HG03432 (cell line): Measurements from ENCODE around the gene DCST1.
"Not testable (repeated sequence)": the region's sequence is repeated elsewhere in the genome, so short reads cannot be mapped to it uniquely, and the experiment has no call there.

Source experiments
- ATAC-seq: cut with Tn5 transposase; IDR thresholded peaks from one replicate; pipeline ENCODE4 v1.9.1; 2021; ENCODE audit warnings: mild to moderate bottlenecking, moderate library complexity; ENCODE audit not compliant: unreplicated experiment

The DCST1 gene, protein sequence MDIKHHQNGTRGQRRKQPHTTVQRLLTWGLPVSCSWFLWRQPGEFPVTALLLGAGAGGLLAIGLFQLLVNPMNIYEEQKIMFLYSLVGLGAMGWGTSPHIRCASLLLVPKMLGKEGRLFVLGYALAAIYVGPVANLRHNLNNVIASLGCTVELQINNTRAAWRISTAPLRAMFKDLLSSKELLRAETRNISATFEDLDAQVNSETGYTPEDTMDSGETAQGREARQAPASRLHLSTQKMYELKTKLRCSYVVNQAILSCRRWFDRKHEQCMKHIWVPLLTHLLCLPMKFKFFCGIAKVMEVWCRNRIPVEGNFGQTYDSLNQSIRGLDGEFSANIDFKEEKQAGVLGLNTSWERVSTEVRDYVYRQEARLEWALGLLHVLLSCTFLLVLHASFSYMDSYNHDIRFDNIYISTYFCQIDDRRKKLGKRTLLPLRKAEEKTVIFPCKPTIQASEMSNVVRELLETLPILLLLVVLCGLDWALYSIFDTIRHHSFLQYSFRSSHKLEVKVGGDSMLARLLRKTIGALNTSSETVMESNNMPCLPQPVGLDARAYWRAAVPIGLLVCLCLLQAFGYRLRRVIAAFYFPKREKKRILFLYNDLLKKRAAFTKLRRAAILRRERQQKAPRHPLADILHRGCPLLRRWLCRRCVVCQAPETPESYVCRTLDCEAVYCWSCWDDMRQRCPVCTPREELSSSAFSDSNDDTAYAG

DNA sequence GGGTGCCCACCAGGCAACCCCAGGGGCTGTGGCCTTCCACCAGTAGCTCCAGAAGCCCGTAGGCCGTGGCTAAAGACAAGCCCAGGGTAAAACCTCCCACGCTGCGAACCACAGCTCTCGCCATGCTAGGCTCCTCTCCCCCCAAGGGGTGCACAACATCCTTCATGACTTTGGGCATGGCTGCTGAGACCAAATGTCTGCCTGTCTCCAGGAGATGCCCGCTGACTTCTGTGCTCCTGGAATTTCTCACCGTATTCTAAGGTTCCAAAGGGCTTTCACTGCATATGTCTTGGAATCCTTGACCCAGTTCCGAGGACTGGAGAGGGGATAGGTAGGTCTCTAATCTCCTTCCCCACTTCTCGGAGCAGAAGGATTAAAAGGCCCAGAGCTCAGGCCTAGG lies at the start of gene DCST1, which contains the start of gene DCST2:
Gene DCST1 (plus strand): TSS at position 301 of the 400 bp plus-strand sequence. CDS start 213 bp downstream, outside the sequence.
Gene DCST2 (minus strand): TSS at position 258 of the 400 bp plus-strand sequence. CDS start 80 bp downstream, at position 178.
- ATAC-seq = no peak

DNA sequence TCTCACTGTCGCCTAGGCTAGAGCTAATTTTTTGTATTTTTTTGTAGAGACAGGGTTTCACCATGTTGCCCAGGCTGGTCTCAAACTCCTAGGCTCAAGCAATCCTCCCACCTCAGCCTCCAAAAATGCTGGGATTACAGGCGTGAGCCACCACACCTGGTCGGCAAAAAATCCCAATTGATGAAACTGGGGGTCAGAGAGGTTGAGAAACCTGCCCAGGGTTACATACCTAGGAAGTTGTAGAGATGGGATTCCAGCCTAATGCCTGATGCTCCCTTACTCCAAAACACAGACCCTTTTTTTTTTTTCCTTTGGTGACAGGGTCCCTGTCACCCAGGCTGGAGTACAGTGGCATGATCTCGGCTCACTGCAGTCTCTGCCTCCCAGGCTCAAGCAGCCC lies 46.9 kb upstream of the DCST1 start:
- ATAC-seq = not testable (repeated sequence)

DNA sequence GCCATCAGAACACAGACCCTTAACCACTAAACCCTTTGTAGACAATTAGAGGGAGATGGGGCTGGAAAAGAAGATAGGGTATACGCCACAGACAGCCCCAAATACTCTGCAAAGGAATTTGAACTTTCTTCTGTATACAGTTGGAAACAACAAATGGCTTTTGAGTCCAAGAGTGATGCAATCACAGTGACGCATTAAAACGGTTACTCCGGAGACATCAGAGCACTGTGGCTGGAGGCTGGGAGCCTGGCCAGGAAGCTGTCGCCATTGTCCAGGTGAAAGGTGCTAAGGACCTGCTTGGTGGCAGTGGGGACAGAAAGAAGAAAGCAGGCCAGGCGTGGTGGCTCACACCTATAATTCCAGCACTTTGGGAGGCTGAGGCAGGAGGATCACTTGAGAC lies 46.3 kb upstream of the DCST1 start:
- ATAC-seq = no peak

DNA sequence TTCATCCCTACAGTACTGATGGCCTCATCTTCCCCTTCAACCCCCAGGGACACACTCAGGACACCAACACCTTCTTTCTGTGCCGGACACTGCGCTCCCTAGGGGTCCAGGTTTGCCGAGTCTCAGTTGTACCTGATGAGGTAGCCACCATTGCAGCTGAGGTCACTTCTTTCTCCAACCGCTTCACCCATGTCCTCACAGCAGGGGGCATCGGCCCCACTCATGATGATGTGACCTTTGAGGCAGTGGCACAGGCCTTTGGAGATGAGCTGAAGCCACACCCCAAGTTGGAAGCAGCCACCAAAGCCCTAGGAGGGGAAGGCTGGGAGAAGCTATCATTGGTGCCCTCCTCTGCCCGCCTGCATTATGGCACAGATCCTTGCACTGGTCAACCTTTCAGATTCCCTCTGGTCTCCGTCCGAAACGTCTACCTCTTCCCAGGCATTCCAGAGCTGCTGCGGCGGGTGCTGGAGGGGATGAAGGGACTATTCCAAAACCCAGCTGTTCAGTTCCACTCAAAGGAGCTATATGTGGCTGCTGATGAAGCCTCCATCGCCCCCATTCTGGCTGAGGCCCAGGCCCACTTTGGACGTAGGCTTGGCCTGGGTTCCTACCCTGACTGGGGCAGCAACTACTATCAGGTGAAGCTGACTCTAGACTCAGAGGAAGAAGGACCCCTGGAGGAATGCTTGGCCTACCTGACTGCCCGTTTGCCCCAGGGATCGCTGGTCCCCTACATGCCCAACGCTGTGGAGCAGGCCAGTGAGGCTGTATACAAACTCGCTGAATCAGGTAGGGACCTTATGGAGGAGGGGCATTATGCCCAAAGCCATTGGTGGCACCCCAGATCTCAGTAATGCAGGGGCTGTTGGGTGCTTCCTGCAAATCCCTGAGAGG lies 45.3 kb upstream of the DCST1 start:
- no peak for ATAC-seq

DNA sequence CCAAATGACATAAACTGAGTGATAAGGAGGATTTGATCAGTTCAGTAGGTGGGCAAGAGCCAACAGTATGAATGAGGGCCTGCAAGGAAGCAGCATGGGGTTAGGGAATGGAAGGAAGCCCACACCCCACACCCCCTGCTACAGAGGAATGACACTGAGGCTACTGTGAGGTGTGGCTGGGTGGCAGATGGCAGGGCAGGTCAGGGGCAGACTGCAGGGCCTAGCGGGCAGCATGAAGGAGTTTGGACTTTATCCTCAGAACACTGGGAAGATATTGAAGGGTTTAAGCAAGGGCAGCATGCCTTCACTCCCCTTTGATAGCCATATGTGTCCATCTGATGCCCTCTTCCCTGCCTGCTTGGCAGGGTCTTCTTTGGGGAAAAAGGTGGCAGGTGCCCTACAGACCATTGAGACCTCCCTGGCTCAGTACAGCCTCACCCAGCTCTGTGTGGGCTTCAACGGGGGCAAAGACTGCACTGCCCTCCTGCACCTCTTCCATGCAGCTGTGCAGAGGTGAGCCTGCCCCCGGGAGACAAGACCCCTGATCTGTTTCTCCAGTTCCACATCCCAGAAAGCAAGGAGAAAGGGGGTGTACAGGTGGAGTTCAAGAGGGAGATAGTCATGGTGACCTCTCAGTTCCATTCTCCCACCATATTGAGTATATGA lies 44.3 kb upstream of the DCST1 start:
- ATAC-seq = no peak

DNA sequence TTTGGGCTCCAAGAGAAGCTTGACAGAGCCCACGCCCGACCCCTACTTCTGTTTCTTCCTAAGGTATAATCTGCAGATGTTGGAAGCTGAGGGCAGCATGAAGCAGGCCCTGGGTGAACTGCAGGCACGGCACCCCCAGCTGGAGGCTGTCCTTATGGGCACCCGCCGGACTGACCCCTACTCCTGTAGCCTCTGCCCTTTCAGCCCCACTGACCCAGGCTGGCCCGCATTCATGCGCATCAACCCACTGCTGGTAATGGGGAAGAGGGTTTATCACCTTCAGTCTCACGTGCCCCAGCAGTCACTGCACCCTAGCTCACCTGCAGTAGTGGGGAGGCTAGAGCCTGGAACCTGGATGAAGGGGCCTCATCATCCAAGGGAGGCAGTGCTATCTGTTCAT lies 43.3 kb upstream of the DCST1 start:
- no peak for ATAC-seq

DNA sequence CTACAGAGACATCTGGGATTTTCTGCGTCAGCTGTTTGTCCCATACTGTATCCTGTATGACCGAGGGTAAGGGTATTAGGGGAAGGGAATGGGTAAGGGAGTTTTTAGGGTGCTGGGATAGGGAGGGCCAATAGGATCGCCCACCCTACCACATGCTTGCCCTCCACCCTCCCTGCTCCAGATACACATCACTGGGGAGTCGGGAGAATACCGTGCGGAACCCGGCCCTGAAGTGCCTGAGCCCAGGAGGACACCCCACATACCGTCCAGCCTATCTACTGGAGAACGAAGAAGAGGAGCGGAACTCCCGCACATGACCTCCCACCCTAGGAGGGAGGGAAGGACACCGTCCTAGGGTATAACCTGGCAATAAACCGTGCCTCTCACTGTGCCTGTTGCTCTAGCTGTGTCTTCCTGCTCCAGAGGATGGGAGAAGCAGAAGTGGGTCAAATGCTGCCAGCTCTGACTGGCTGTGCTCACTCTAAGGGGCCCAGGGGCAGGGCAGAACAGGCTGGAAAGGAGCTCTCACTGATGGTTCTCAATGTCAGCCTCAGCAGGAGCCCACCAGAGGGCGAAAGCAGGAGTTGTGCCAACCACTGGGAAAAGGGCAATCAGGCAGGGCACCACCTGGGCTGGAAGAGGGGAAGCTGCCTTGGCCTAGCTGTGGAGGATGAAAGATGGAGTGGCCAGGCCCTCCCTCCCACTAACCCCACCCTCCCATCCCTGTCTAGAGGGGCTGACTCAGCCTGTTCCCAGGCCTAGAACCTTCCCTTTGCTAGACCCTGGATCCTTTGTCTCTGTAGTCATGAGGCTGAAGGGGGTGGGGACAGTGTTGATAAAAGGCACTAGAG lies 40.7 kb upstream of the DCST1 start:
- ATAC-seq = no peak

DNA sequence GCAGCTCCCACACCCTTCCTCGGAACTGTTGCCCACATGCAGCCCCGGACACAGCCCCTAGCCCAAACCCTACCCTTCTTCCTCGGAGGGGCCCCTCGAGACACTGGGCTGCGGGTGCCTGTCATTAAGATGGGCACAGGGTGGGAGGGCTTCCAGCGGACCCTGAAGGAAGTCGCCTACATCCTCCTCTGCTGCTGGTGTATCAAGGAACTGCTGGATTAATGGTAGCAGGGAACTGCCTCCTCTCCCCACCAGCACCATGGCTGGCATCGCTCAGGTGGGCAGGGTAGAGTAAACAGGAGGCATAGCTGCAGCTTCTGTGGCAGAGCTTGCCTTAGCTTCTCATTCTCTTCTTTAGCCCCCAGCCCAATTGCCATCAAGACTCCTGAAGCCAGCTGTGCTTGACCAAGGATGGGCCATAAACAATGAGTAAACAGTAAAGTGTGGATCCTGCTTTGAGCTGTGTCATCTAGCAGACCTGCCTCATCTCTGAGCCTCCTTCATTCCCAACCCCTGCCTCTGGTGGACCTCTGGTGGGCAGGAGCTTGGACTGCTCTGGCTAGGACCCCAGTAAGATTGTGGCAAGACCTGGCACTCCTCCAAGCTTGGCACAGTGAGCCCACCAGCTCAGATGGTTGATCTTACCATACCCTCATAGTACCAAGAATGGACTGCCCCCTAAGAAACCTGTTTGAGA lies 39.9 kb upstream of the DCST1 start, which contains the start of gene LENEP:
Gene LENEP (plus strand): TSS at position 15 of the 697 bp plus-strand sequence. CDS start 22 bp downstream, at position 37.
- ATAC-seq = no peak

DNA sequence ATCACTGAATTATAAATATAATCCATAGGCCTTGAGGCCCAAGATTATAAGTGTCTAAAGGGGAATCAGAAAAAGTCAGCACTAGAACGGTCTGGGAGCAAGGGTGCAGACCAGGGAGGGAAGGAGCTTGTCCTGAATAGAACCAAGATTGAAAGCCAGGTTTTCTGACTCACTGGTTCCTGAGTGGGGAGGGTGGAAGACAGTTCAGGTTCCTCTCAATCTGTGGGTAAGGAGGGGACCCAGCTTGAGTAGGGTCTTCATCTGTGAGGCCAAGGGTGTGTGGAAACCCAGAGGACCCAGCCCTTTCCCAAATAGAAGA lies 39.4 kb upstream of the DCST1 start:
- no peak for ATAC-seq

DNA sequence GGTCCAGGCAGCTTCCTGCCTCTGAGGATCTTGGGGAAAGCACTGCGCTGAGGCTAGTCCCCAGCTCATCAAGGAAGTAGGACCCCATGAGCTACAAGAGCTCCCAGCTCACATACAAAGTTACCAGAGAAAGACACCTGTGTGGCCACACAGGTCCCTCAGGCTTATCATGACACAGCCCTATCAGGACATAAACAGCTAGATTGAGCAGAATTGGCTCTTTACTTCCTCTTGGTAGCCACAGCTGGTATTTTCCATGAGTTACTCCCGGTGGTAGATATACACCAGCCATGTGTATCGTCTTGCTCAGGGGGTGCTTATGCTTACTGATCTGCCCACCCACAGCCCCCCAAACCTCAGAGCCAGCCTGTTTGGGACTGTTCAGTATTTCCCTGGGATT lies 39.0 kb upstream of the DCST1 start:
- no peak for ATAC-seq

DNA sequence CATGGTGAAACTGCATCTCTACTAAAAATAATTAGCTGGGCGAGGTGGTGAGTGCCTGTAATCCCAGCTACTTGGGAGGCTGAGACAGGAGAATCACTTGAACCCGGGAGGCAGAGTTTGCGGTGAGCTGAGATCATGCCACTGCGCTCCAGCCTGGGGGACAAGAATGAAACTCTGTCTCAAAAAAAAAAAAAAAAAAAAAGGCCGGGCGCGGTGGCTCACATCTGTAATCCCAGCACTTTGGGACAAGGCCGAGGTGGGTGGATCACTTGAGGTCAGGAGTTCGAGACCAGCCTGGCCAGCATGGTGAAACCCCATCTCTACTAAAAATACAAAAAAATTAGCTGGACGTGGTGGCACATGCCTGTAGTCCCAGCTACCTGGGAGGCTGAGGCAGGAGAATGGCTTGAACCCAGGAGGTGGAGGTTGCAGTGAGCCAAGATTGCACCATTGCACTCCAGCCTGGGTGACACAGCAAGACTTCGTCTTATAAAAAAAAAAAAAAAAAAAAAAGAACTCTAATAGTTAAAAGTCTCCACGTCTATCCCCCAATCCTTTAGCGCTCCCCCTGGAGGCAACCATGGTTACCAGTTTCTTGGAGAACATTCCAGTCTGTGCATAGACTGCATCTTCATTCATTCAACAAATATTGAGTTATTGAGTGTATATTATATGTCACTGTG lies 38.2 kb upstream of the DCST1 start:
- ATAC-seq = not testable (repeated sequence)

DNA sequence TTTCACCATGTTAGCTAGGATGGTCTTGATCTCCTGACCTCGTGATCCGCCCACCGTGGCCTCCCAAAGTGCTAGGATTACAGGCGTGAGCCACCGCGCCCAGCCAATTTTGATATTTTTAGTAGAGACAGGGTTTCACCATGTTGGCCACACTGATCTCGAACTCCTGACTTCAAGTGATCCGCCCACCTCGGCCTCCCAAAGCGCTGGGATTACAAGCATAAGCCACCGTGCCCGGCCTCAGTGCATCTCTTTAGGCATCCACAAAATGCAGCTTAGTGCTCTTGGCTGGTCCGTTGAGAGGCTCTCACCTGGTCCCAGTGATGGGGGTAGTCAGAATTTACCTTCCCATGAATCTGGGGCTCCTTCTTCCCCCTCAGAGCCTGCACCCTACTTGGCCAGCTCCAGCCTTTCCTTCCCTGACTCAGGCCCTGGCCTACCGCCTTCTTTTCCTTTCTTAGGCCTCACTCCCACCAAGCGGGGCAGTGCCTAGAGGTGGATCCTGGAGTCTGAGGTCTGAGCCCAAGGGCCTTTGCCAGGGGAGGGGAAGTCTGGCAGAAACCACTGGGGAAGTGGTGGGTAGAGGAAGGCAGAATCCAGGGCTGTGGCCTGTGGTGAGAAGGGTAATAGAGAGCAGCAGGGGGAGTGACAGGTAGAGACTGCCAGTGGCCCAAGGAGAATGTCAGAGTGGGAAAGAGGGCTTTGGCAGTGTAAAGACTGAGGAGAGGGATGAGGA lies 36.5 kb upstream of the DCST1 start:
- ATAC-seq = no peak

DNA sequence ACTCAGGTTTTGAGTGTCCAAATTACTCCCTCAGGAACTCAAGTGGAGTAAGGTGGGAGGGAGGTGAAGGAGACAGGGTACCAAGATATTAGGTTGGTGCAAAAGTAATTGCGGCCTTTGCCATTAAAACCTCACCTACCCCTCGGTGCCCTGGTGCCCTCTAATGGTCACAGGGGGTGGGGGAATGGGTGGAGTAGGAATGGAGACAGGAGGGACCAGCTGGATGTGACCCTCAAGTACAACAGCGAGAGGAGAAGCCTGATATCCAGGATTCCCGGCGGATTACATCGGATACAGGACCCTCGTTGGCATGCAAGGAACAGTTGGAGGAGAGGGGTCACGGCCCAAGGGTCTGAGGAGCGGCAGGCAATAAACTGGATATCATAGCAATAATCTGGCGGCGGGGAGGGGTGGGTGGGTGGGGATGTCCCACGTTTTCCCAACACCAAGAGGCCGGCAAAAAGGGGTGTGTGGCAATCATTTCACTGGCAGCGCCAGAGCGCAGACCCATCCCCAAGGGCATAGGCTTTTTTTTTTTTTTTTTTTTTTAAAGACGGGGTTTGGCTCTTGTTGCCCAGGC lies 35.3 kb upstream of the DCST1 start:
- ATAC-seq = no peak

DNA sequence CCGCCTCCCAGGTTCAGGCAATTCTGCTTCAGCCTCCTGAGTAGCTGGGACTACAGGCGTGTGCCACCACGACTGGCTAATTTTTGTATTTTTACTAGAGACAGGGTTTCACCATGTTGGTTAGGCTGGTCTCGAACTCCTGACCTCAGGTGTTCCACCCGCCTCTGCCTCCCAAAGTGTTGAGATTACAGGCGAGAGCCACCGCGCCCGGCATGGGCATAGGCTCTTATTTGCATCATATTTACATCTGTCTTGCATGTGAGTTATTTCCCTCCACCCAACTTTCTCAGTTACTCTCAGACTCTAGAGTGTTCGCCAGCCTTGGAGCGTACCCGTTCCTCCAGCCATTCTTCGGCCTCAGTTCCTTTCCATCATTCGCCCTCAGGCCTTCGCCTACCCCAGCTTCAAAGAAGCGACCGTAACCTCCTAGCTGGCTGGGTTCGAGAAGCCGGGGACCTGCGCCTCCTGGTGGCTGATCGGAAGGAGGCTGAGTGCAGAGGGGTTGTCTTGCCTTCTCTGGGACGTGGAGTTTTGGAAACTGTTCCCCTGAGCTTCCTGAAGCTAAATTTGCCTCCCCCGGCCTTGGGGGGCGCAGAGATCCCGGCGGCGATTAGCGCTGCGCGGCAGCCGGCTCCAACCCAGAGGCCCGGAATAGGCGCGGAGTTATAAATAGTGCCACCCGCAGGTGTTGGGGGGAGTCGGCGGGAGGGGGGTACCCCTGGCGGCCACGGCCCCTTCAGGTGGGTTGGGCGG lies 34.6 kb upstream of the DCST1 start:
- peak; percentile 14 for ATAC-seq

DNA sequence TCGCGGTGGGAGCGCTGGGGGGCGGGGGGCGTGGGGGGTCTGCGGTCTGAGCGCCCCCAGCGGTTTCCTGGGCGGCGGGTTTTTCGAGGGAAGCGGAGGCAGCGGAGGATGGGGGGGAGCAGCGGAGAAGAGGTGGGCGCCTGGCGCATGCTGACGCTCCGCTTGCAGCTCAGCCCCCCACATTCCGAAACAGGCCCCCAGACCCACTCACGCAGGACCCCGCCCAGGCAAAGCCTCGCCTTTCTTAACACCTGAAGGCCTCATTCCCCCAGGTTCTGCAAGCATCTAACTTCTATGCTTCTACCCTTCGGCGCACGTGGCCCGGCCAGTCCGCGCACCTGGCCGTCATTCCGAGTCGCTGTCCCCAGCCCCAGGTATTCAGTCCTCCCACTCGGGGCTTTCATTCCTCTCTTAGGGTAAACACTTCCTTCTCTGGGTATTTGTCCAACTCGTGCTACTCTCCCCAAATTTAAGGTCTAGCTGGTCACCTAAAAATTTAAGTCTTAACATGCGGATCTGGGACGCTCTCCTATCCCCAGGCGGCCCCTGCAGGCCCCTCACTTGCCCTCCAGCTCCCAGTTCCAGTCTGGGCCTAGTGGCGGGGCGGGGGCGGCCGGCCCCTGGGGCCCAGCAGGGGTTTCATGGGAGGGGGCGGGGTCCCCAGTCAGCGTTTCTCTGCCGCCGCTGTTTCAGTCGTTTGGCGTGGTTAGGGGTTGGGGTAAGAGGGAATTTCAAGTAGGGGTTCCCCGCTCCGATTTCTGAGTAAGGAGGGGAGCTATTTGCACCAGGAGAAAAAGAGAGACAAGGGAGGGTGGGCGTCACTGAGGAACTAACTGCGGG lies 33.8 kb upstream of the DCST1 start:
- no peak for ATAC-seq

DNA sequence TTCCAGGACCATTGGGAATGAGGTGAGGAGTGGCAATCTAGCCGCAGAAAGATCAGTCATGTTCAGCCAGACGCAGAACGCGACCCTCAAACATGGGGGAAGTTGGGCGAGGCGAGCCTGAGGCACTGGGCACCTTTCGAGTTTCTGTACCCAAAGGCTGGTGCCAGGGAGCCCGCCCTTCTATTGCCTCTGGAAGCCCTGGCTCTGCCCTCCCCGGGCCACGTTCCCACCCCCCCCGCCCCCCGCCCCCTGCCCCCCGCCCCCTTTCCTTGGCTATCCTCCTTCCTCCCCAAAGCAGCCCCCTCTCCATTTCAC lies 33.3 kb upstream of the DCST1 start:
- ATAC-seq = no peak
